MM.1S (cell line): ENCODE results near the gene MEIS2.
"Not testable (repeated sequence)": the region's sequence is repeated elsewhere in the genome, so short reads cannot be mapped to it uniquely, and the experiment has no call there.

Source experiments
- CTCF ChIP-seq: fragments of 300-600 bp; sonication (generic); IDR thresholded peaks from 2 replicates; pipeline ENCODE4 v1.5.1; 2016; ENCODE audit warnings: antibody characterized with exemption, low read length, mixed read lengths
- EZH2 ChIP-seq: fragments of 300-600 bp; sonication (generic); optimal IDR thresholded peaks from 2 replicates; pipeline ENCODE3; 2017; ENCODE audit warnings: low read depth, mild to moderate bottlenecking, antibody characterized with exemption, low read length, mixed read lengths
- EZH2phosphoT487 ChIP-seq: fragments of 300-600 bp; sonication (generic); IDR thresholded peaks from 2 replicates; pipeline ENCODE4 v1.6.1; 2018; ENCODE audit warnings: antibody characterized with exemption, low read length

- TF ChIP-seq CTCF, EZH2, EZH2phosphoT487: not testable (repeated sequence)
Measured at GRCh38 chr15:36980281-36980680, 120.1 kb downstream of the MEIS2 start.
